Measurements from ENCODE around the gene PALLD. TPM values are rescaled to one million over a fixed set of nuclear protein-coding genes. Genes with fewer than 3 reads are reported as not detected.

Gene PALLD
- total RNA-seq, 2 experiments from 2014 or later, result 0.49 to 0.78 TPM

- H3K4me3 ChIP-seq (ENCODE audit: low read length), result no peak overlapping the region
- H3K9me3 ChIP-seq (ENCODE audit: control insufficient read depth in 1 of 2, insufficient read depth in 1 of 2, low read length in 2 of 2), result peaks cover 0 to 13% of the 10 kb centered on the region in 2 experiments
- Mint-ChIP-seq H3K4me3 (peak overlapping the region; percentile 0), H3K4me1 (ENCODE audit: low read depth) (peaks cover 10% of the 10 kb centered on the region), H3K27ac (no peak overlapping the region), H3K27me3 (peaks cover 82% of the 10 kb centered on the region), H3K9me3 (no peaks in the 10 kb centered on the region), H3K36me3 (ENCODE audit: low read depth) (no peaks in the 10 kb centered on the region)
- H3K27ac ChIP-seq (ENCODE audit: low read depth in 1 of 2, low read length in 2 of 2), result no peak overlapping the region
- H3K36me3 ChIP-seq (ENCODE audit: insufficient read depth, low read length), result no peaks in the 10 kb centered on the region
- CTCF ChIA-PET, result no interaction called here
- TF ChIP-seq CTCF (IDR thresholded peaks at IDR 0.05), result no peak
- peaks cover 36 to 66% of the 10 kb centered on the region in 2 experiments for H3K27me3 ChIP-seq (ENCODE audit: control insufficient read depth in 1 of 2, insufficient read depth in 2 of 2, low read length in 2 of 2)
- H3K4me1 ChIP-seq (ENCODE audit: insufficient read depth, low read length), result peaks cover 19% of the 10 kb centered on the region
- DNase-seq (no peak), ATAC-seq (ENCODE audit: poor library complexity) (no peak)
- POLR2A ChIA-PET, result interaction anchor here (0.9 kb wide), 1 partner anchor 354 kb away, joined by 3 read pairs; no protein-coding TSS in a partner anchor
- intact Hi-C loops (cut with DNase I, micrococcal nuclease), result loop anchor here in 1 of 2 experiments (10.0 kb wide), 1 partner anchor 319 kb away; no protein-coding TSS in a partner anchor
Observed at GRCh38 chr4:168833881-168834280, 337.0 kb downstream of the PALLD start.

DNA sequence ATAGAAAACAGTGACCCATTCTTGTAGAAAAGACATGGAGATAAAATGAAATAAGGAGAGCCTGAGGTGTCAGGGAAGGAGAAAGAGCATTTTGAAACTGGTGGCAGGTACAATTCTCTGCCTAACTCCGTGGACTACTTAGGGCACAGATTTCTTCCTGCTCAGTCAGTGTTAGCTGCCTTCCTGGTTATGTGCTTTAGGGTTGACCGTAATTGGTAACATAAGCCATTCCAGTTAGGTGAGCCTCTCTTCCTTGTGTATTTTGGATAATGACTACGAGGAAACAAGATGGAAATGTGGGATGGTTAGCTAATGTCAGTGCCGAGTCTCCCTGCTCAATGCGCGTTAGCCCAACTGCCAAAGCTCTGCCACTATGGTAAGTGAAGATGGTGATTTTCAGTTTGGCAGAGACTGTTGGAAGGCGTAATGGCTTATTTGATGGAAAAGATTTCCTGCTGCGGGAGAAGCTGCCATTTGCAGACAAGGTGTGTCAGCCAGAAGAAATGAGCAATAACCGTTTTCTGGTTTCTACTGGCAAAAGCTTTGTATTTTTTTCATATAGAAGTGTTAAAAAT, 339.1 kb downstream of the PALLD start:
- H3K27me3 Mint-ChIP-seq, result peaks cover 71% of the 10 kb centered on the region
- Histone ChIP-seq H3K27ac (ENCODE audit: low read depth in 1 of 2, low read length in 2 of 2) (no peak overlapping the region), H3K27me3 (ENCODE audit: control insufficient read depth in 1 of 2, insufficient read depth in 2 of 2, low read length in 2 of 2) (peaks cover 36 to 61% of the 10 kb centered on the region in 2 experiments), H3K4me3 (ENCODE audit: low read length) (no peak overlapping the region), H3K9me3 (ENCODE audit: control insufficient read depth in 1 of 2, insufficient read depth in 1 of 2, low read length in 2 of 2) (peaks cover 0 to 13% of the 10 kb centered on the region in 2 experiments), H3K4me1 (ENCODE audit: insufficient read depth, low read length) (peaks cover 19% of the 10 kb centered on the region), H3K36me3 (ENCODE audit: insufficient read depth, low read length) (no peaks in the 10 kb centered on the region)
- no peak for ATAC-seq (ENCODE audit: poor library complexity)
- H3K36me3 Mint-ChIP-seq (ENCODE audit: low read depth), result no peaks in the 10 kb centered on the region
- H3K4me3 Mint-ChIP-seq, result no peak overlapping the region
- intact Hi-C loops (cut with DNase I, micrococcal nuclease), result loop anchor here in 1 of 2 experiments (10.0 kb wide), 1 partner anchor 321 kb away; no protein-coding TSS in a partner anchor
- no peak overlapping the region for H3K27ac Mint-ChIP-seq
- ChIA-PET CTCF (no interaction called here), POLR2A (no interaction called here)
- DNase-seq, result no peak
- H3K4me1 Mint-ChIP-seq (ENCODE audit: low read depth), result peaks cover 10% of the 10 kb centered on the region
- no peaks in the 10 kb centered on the region for H3K9me3 Mint-ChIP-seq
- no peak for TF ChIP-seq CTCF (IDR thresholded peaks at IDR 0.05)

GRCh38 chr4:168836490-168836889, 339.6 kb downstream of the PALLD start:
- Mint-ChIP-seq H3K4me1 (ENCODE audit: low read depth) (peaks cover 7% of the 10 kb centered on the region), H3K4me3 (no peak overlapping the region), H3K36me3 (ENCODE audit: low read depth) (no peaks in the 10 kb centered on the region), H3K27ac (no peak overlapping the region), H3K9me3 (no peaks in the 10 kb centered on the region), H3K27me3 (peaks cover 67% of the 10 kb centered on the region)
- ATAC-seq (ENCODE audit: poor library complexity), result peak; percentile 43
- Histone ChIP-seq H3K4me1 (ENCODE audit: insufficient read depth, low read length) (peaks cover 18% of the 10 kb centered on the region), H3K27ac (ENCODE audit: low read depth in 1 of 2, low read length in 2 of 2) (no peak overlapping the region), H3K36me3 (ENCODE audit: insufficient read depth, low read length) (no peaks in the 10 kb centered on the region), H3K4me3 (ENCODE audit: low read length) (no peak overlapping the region), H3K27me3 (ENCODE audit: control insufficient read depth in 1 of 2, insufficient read depth in 2 of 2, low read length in 2 of 2) (peaks cover 33 to 56% of the 10 kb centered on the region in 2 experiments), H3K9me3 (ENCODE audit: control insufficient read depth in 1 of 2, insufficient read depth in 1 of 2, low read length in 2 of 2) (peaks cover 0 to 13% of the 10 kb centered on the region in 2 experiments)
- TF ChIP-seq CTCF (IDR thresholded peaks at IDR 0.05), result no peak
- peak in 1 of 14 experiments; percentile 17 for DNase-seq
- CTCF ChIA-PET, result no interaction called here
- POLR2A ChIA-PET, result no interaction called here
- intact Hi-C loops (cut with DNase I, micrococcal nuclease), result loop anchor here in 1 of 2 experiments (10.0 kb wide), 1 partner anchor 322 kb away; no protein-coding TSS in a partner anchor
